Activated naive CD8-positive, alpha-beta T cell treated with anti-CD3 and anti-CD28 coated beads, Interleukin-2, amount 10 ng/mL, durations not matched to agents 7 days and 5 days (primary cell): ENCODE results near the gene RMND5A. TPM values are rescaled to one million over a fixed set of nuclear protein-coding genes. Genes with fewer than 3 reads are reported as not detected.
A peak's percentile ranks its signal among the peaks of the same experiment; 100 is the strongest.
"Not testable (repeated sequence)": the region's sequence is repeated elsewhere in the genome, so short reads cannot be mapped to it uniquely, and the experiment has no call there.

Source experiments
- ATAC-seq: fragments of 150-1000 bp; cut with Tn5 transposase; one replicate; pipeline ENCODE4 v1.10.0; 2021; ENCODE audit warnings: low read depth, moderate library complexity
- POLR2A ChIA-PET: fragments of 350-600 bp; sonication (Branson Sonifier 250); formaldehyde crosslinking; loops from one replicate; lab custom pipeline; 2021; ENCODE audit warnings: antibody characterized with exemption; lab: Charles Lee
- DNase-seq: peaks from one replicate; pipeline ENCODE4 v3.0.0; 2021
- H3K27ac Mint-ChIP-seq: one replicate; pipeline ENCODE4 v1.8.0; 2022; ENCODE audit warnings: mild to moderate bottlenecking, mixed read lengths
- H3K27me3 Mint-ChIP-seq: one replicate; pipeline ENCODE4 v1.8.0; 2022; ENCODE audit warnings: mild to moderate bottlenecking, moderate library complexity, mixed read lengths
- H3K36me3 Mint-ChIP-seq: one replicate; pipeline ENCODE4 v1.8.0; 2021; ENCODE audit warnings: mild to moderate bottlenecking, mixed read lengths
- H3K4me1 Mint-ChIP-seq: one replicate; pipeline ENCODE4 v1.8.0; 2021; ENCODE audit warnings: mixed read lengths
- H3K4me3 Mint-ChIP-seq: one replicate; pipeline ENCODE4 v1.8.0; 2022; ENCODE audit warnings: mild to moderate bottlenecking, moderate library complexity, mixed read lengths
- H3K9me3 Mint-ChIP-seq: one replicate; pipeline ENCODE4 v1.8.0; 2021; ENCODE audit warnings: mixed read lengths
- total RNA-seq, 2 experiments: library from RNA; stranded (reverse); gene quantifications; one replicate each; pipeline ENCODE4 v1.2.3, GENCODE V29; 2021

The RMND5A gene
- total RNA-seq, 2 experiments from 2014 or later: 36.1 to 42.1 TPM

DNA sequence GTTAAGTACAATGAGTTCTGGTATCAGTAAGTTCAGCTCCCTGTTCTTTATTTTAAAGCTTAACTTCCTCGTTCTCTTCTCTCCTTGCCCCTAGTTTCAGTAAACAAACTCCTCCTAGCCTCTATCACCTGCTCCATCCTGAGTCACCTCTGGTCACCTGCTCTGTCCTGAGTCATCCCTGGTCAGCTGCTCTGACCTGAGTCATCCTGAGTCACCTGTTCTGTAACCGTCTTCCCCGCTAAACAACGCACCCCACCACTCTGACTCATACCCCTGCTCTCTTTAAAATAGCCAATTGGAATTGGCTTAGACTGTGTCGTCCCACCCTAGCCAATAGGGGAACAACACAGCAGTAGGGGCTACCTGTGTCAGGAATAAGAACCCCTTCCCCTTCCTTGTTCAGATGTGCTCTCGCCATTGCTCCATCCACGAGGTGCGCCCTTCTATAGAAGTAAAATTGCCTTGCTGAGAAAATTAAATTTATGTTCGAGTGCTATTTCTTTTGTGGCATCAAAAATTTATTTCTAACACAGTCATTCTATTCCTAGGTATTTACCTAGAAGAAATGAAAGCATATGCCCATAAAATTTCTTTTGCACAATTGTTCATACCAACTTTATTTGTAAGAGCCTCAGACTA is 24.9 kb upstream of the RMND5A start:
- Mint-ChIP-seq H3K9me3 (peaks cover 12% of the 10 kb centered on the region), H3K4me3 (no peak overlapping the region), H3K27ac (no peak overlapping the region), H3K36me3 (peaks cover 14% of the 10 kb centered on the region), H3K4me1 (peaks cover 10% of the 10 kb centered on the region), H3K27me3 (no peaks in the 10 kb centered on the region)
- ATAC-seq (no peak), DNase-seq (no peak)
- POLR2A ChIA-PET: no interaction called here

DNA sequence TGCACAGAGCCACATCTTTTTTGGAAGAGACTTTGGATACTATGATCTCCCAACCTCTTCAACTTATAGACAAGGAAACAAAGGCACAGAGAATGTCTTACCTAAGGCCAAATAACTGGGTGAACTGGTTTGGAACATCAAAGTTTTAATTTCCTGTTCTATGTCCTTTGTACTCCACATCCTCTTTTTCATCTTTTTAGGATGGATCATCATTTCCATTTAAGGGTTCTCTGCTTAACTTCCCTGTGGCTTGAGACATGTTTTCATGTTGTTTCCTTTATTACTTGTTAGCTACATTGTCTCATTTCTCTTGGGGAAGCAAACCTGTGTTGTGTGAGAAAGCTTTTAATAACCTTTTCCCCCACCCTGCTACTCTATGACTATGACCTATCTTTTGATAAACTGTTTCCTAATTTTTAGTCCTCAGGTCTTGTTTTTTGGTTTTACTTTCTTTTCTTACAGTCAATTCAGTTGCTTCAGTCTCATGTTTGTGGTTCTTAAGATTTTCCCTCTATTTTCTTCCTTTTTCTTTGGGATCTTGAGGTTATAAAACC is 22.5 kb upstream of the RMND5A start:
- ATAC-seq (no peak), DNase-seq (no peak)
- Mint-ChIP-seq H3K4me3 (peak overlapping the region; percentile 43), H3K27me3 (no peaks in the 10 kb centered on the region), H3K9me3 (peaks cover 11% of the 10 kb centered on the region), H3K27ac (peak overlapping the region; percentile 54), H3K4me1 (peaks cover 10% of the 10 kb centered on the region), H3K36me3 (peaks cover 14% of the 10 kb centered on the region)
- POLR2A ChIA-PET: interaction anchor here (0.6 kb wide), 1 partner anchor 1091 kb away, joined by 3 read pairs; no protein-coding TSS in a partner anchor

DNA sequence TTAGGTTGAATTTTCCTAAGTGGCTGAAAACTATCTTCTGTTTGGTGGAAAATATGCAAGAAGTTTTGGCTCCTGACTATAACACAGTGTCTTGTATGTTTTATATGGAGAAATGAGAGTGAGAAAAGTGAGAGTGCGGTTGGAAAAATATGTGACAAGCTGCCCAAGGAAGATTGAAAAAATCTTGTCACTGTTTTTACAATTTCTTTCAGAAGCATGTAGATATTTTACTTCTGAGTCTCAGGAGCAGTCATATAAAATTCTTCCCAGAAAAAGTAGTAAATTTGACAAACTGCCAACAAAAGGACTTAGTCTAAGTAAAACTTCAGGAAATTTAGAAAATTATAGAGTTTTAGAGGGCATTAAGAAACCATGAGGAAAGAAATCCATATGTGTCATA is 19.4 kb upstream of the RMND5A start:
- H3K27ac Mint-ChIP-seq: no peak overlapping the region
- no peak overlapping the region for H3K4me3 Mint-ChIP-seq
- POLR2A ChIA-PET: no interaction called here
- peaks cover under 1% of the 10 kb centered on the region for H3K9me3 Mint-ChIP-seq
- peaks cover 2% of the 10 kb centered on the region for H3K36me3 Mint-ChIP-seq
- peaks cover 10% of the 10 kb centered on the region for H3K4me1 Mint-ChIP-seq
- ATAC-seq (no peak), DNase-seq (no peak)
- no peaks in the 10 kb centered on the region for H3K27me3 Mint-ChIP-seq

DNA sequence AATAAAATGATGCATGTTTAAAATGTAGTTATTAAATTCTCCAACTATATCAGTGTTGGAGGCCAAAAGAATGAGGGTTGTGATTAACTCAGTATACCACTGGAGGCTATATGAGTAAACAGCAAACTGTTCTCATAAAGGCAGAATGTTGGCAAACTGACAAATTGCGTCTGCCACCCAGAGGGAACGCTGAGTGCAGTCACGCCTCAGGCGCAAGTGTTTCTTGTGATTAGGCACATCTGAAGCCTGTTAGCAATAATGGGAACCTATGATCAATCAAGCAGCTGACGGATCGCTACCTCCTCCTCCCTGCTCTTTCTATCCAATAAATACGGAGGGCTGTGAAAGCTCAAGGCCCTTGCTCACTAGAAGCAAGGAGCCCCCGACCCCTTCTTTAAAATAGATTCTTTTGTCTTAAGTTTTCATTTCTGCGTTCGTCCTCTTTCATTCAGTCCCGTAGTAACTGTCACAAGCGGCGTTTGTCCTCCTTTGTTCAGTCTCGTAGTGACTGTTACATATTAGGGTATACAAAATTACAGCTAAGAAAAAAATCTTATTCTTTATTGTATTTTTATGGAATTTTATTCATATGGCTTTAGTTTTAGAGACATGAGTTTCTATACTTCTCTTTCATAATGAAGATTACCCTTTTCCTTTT is 16.3 kb upstream of the RMND5A start:
- H3K36me3 Mint-ChIP-seq: peaks cover 1% of the 10 kb centered on the region
- no peak overlapping the region for H3K27ac Mint-ChIP-seq
- ATAC-seq: no peak
- DNase-seq: no peak
- POLR2A ChIA-PET: interaction anchor here (0.6 kb wide), 1 partner anchor 506 kb away, joined by 4 read pairs; no protein-coding TSS in a partner anchor
- no peak overlapping the region for H3K4me3 Mint-ChIP-seq
- H3K27me3 Mint-ChIP-seq: no peaks in the 10 kb centered on the region
- peaks cover 6% of the 10 kb centered on the region for H3K9me3 Mint-ChIP-seq
- H3K4me1 Mint-ChIP-seq: no peaks in the 10 kb centered on the region

DNA sequence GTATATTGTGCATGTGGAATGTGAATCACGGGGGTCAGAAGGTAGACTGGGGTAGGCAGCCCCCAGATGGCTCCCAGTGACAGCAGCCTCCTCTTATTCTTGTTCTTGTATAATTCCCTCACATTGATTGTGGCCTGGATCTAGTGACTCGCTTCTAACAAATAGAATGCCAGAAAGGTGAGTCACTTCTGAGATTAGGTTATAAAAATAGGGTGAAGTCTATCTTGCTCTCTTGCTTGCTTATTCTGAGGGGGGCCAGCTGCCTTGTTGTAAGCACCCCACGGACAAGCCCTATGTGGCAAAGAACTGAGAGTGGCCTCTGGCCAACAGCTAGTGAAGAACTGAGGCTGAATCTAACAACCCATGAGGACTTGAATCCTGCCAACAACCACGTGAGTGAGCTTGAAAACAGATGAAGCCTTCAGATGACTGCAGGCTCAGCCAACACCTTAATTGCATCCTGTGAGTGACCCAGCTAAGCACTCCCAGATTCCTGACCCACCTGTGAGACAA is 15.6 kb upstream of the RMND5A start:
- DNase-seq: no peak
- Mint-ChIP-seq H3K4me1 (no peaks in the 10 kb centered on the region), H3K27me3 (no peaks in the 10 kb centered on the region), H3K27ac (no peak overlapping the region), H3K4me3 (no peak overlapping the region), H3K9me3 (peaks cover 6% of the 10 kb centered on the region), H3K36me3 (peaks cover 1% of the 10 kb centered on the region)
- POLR2A ChIA-PET: no interaction called here
- no peak for ATAC-seq

DNA sequence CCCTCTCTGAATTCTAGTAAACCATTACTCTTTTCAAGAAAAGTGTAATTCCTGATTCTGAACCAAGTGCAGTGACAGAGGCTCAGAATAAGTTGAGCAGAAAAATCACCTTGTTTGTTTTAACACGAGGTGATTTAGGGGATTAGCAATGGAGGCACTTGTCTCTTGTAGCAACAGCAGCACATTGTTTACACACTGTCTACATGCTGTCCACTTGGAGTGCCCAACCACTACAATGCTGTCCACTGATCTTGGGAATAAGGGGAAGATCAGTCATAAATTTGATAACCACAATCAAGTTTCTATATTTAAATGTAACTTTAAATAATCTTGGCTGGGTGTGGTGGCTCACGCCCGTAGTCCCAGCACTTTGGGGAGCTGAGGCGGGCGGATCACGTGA is 13.9 kb upstream of the RMND5A start:
- Mint-ChIP-seq H3K36me3 (peaks cover 4% of the 10 kb centered on the region), H3K27ac (no peak overlapping the region), H3K9me3 (peaks cover 10% of the 10 kb centered on the region), H3K4me1 (no peaks in the 10 kb centered on the region), H3K4me3 (no peak overlapping the region), H3K27me3 (no peaks in the 10 kb centered on the region)
- DNase-seq (no peak), ATAC-seq (no peak)
- POLR2A ChIA-PET: no interaction called here

DNA sequence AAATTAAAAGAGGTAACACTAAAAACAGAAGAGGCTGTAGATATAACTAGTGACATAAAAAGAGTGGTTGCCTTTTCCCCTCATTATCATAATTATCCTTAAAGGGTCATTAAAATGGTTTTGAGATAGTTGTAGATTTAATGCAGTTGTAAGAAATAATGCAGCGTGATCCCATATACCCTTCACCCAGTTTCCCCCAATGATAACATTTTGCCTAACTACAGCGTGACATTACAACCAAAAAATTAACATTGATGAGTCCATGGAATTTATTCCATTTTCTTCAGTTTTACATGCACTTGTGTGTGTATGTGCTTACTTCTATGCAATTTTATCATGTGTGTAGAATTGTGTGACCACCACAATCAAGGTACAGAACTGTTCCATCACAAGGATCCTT is 13.2 kb upstream of the RMND5A start:
- H3K9me3 Mint-ChIP-seq: peaks cover 10% of the 10 kb centered on the region
- H3K27me3 Mint-ChIP-seq: no peaks in the 10 kb centered on the region
- H3K36me3 Mint-ChIP-seq: peaks cover 4% of the 10 kb centered on the region
- POLR2A ChIA-PET: no interaction called here
- H3K4me1 Mint-ChIP-seq: no peaks in the 10 kb centered on the region
- DNase-seq (no peak), ATAC-seq (no peak)
- no peak overlapping the region for H3K27ac Mint-ChIP-seq
- H3K4me3 Mint-ChIP-seq: no peak overlapping the region

DNA sequence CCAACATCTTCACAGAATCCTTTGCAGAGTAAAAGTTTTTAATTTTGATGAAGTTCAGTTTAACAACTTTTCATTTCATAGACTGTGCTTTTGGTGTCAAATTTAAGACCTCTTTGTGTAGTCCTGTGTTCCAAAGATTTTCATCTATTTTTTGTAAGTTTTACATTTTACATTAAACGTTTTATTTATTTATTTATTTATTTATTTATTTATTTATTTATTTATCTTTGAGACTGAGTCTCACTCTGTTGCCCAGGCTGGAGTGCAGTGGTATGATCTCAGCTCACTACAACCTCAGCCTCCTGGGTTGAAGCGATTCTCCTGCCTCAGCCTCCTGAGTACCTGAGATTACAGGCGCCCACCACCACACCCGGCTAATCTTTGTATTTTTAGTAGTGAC is 12.0 kb upstream of the RMND5A start:
- H3K9me3 Mint-ChIP-seq: peaks cover 10% of the 10 kb centered on the region
- POLR2A ChIA-PET, H3K27ac Mint-ChIP-seq, ATAC-seq, DNase-seq, H3K27me3 Mint-ChIP-seq, H3K36me3 Mint-ChIP-seq, H3K4me1 Mint-ChIP-seq, H3K4me3 Mint-ChIP-seq: not testable (repeated sequence)

DNA sequence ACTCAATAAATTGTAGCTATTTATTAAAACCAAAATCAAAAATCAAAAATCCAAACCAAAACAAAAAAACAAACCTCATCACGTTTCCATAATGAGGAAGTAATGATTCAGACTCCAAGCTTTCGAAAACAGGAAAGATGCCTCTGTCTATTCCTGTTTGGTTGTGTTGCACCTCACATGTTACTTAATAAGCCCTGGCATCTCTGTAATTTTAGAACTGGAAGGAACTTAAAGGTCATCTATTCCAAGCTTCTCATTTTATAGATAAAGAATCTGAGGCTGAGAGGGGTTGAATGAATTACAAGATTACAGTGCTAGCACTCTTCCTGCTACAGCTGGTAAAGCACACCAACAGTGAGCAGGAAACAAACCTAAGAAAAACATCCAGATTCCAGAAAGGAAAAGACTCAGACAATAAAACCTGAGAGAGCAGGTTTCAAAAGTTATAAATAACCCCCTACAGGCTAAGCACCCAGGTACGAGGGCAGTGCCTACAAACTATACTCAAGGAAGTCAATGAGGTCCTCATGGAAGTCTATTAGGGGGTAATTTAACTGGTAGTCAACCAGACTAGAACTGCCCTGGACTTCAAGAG is 5.4 kb upstream of the RMND5A start:
- ATAC-seq, DNase-seq, POLR2A ChIA-PET, H3K4me1 Mint-ChIP-seq, H3K4me3 Mint-ChIP-seq, H3K9me3 Mint-ChIP-seq, H3K27ac Mint-ChIP-seq, H3K27me3 Mint-ChIP-seq, H3K36me3 Mint-ChIP-seq: not testable (repeated sequence)

DNA sequence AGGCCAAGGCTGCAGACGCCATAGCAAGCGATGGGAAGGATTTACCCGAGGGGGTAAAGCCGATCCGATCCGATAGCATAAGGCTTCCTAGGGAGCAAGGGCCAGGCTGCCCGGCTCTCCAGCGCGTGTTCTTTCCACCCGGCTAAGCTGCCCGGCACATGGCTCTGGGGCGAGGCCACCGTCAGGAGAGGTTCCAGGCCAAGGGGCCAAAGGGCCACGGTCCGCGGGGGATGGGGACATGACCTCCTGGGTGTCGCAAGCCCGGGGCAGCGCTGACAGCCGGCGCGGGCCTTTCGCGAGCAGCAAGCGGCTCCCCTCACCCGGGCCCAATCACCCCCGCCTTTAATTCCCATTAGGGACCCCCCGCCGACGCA is 841 bp upstream of the RMND5A start:
- ATAC-seq, H3K36me3 Mint-ChIP-seq, H3K4me1 Mint-ChIP-seq, DNase-seq, POLR2A ChIA-PET, H3K27me3 Mint-ChIP-seq, H3K9me3 Mint-ChIP-seq: not testable (repeated sequence)
- peak overlapping the region; percentile 81 for H3K4me3 Mint-ChIP-seq
- H3K27ac Mint-ChIP-seq: peak overlapping the region; percentile 87

DNA sequence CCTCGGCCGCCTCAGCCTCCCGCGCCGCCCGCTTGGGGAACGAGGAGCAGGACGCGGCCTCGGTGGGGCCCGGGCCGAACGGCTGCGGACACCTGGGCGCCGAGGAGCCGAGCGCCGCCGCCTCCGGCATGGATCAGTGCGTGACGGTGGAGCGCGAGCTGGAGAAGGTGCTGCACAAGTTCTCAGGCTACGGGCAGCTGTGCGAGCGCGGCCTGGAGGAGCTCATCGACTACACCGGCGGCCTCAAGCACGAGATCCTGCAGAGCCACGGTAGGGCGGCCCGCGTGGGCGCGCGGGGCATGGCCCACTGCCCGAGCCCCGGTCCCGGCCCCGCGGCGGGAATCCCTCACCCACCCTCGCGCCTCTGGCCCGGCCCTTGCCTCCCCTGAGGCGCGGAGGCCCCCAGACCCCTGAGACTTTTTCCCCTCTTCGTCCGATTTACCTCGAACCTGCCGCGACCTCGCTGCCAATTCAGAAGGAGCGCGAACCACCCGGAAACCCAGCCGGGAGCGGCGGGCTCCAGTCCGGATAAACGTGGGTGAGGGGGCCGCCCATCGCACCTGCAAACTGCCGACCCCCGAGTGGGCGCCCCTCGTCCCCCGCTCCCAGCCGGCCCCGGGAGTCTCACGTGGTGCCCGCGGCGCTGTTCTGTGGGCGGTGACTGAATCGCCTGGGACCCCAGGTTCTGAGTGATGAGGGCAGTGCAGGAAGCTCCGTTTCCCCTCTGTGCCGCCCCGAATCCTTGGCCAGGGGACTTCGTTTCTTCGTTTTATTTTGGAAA is 639 bp downstream of the RMND5A start:
- H3K27me3 Mint-ChIP-seq, H3K4me1 Mint-ChIP-seq, H3K36me3 Mint-ChIP-seq, H3K9me3 Mint-ChIP-seq: not testable (repeated sequence)
- peak; percentile 67 for DNase-seq
- POLR2A ChIA-PET: interaction anchor here (0.7 kb wide), 1 partner anchor 87 kb away, joined by 3 read pairs; no protein-coding TSS in a partner anchor
- peak overlapping the region; percentile 80 for H3K27ac Mint-ChIP-seq
- ATAC-seq: peak; percentile 14
- peak overlapping the region; percentile 90 for H3K4me3 Mint-ChIP-seq

DNA sequence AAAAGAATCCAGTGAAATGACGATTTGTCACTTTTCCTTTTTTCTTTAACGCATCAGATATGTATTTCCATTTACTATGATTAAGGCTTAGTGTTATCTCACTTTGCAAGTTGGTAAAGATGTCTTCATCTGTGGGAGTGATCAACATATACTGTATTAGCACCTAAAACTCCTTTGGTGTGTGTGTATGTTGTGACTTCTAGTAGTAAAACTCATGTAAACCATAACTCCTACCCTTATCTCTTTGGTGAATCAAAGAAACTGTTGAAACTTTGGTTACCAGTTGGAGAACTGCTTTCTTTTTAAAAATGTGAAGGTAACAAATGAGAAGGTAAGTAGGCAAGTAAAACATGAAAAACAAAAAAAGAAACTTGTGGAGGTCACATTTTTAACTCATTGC is 5.6 kb downstream of the RMND5A start:
- H3K4me3 Mint-ChIP-seq, H3K27me3 Mint-ChIP-seq, H3K4me1 Mint-ChIP-seq, ATAC-seq, DNase-seq, H3K36me3 Mint-ChIP-seq, POLR2A ChIA-PET, H3K9me3 Mint-ChIP-seq, H3K27ac Mint-ChIP-seq: not testable (repeated sequence)

DNA sequence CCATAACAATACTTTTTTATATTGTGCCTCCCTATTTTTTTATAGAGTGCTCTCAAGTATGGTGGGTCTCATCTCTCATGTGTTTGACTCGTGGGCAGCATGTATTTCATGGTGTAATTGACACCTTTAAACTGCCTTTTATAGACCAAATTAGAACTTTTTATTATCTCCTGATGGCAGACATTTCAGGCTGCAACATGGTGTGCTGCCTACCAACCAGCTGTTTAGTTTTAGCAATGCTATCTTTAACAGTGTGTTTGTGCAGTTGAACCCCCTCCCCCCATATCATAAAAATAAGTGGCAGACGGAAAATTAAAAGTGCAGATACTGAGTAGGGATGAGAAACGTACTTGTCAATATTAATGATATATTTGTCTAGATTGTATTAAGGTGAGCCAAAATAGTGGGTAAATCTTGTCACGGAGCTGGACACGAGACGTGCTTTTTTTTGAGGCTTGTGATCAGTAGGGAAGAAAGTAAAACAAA is 12.0 kb downstream of the RMND5A start:
- H3K27me3 Mint-ChIP-seq, H3K36me3 Mint-ChIP-seq, POLR2A ChIA-PET, ATAC-seq, H3K27ac Mint-ChIP-seq, H3K9me3 Mint-ChIP-seq, H3K4me3 Mint-ChIP-seq, DNase-seq, H3K4me1 Mint-ChIP-seq: not testable (repeated sequence)
